ENCODE data around the gene DENND1B. TPM values are rescaled to one million over a fixed set of nuclear protein-coding genes. Genes with fewer than 3 reads are reported as not detected.

Gene DENND1B
- total RNA-seq, 1 experiment from 2014 or later: 1.9 TPM

DNA sequence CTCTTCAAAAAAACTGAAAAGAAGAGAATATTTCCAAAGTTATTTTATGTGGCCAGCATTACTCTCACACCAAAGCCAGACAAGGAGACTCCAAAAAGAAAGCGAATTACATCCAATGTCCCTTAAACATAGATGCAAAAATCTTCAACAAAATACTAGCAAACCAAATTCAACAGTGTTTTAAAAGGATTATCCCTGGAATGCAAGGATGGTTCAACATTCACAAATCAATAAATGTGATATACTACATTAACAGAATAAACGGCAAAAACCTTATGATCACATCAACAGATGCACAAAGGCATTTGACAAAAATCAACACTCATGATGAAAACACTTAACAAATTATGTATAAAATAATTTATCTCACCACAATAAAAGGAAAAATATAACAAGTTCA is 207.8 kb downstream of the DENND1B start:
- Histone ChIP-seq H3K4me3 (ENCODE audit: low read depth, low read length, poor library complexity, severe bottlenecking) (no peak overlapping the region), H3K4me1 (ENCODE audit: insufficient read depth, low read length, poor library complexity, severe bottlenecking) (no peaks in the 10 kb centered on the region), H3K27ac (ENCODE audit: low read depth, low read length, poor library complexity, severe bottlenecking) (no peak overlapping the region), H3K9me3 (ENCODE audit: low read depth, low read length, poor library complexity, severe bottlenecking) (no peaks in the 10 kb centered on the region), H3K36me3 (ENCODE audit: insufficient read depth, low read length, poor library complexity, severe bottlenecking) (no peaks in the 10 kb centered on the region), H3K27me3 (replicated peaks; ENCODE audit: insufficient read depth, low read depth, low read length, poor library complexity) (no peaks in the 10 kb centered on the region)
- no peak for TF ChIP-seq EZH2 (IDR thresholded peaks at IDR 0.05; ENCODE audit: borderline replicate concordance, low read depth, low read length, poor library complexity, severe bottlenecking)
- TF ChIP-seq, protein P1, sequence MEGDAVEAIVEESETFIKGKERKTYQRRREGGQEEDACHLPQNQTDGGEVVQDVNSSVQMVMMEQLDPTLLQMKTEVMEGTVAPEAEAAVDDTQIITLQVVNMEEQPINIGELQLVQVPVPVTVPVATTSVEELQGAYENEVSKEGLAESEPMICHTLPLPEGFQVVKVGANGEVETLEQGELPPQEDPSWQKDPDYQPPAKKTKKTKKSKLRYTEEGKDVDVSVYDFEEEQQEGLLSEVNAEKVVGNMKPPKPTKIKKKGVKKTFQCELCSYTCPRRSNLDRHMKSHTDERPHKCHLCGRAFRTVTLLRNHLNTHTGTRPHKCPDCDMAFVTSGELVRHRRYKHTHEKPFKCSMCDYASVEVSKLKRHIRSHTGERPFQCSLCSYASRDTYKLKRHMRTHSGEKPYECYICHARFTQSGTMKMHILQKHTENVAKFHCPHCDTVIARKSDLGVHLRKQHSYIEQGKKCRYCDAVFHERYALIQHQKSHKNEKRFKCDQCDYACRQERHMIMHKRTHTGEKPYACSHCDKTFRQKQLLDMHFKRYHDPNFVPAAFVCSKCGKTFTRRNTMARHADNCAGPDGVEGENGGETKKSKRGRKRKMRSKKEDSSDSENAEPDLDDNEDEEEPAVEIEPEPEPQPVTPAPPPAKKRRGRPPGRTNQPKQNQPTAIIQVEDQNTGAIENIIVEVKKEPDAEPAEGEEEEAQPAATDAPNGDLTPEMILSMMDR (conservative IDR thresholded peaks at IDR 0.05; ENCODE audit: low read depth, low read length): no peak
- BruUV-seq (replicated peaks): no TSS peak
- POLR2A ChIA-PET (ENCODE audit: low non-redundant PET): no interaction called here
- intact Hi-C loops (cut with micrococcal nuclease; ENCODE audit: unreplicated experiment): no loop called here
- CTCF ChIA-PET: no interaction called here
- no peak for DNase-seq (ENCODE audit: low spot score)

DNA sequence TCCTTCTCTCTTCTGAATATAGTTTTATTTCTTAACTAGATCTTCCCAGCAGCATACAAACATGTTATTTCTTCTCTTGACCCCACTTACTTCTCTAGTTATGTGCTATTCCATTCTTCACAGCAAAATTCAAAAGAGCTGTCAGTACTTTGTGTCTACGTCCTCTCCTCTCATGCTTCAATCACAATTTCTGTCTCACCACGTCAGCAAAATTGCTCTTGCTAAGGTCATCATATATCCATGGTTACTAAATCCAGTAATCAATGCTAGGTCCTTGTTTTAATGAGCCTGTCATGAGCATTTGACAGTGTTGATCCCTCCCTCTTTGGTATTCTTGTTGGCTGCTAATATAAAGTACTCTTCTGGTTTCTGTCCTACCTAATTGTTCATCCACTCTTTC is 214.2 kb downstream of the DENND1B start:
- Histone ChIP-seq H3K9me3 (ENCODE audit: low read depth, low read length, poor library complexity, severe bottlenecking) (no peaks in the 10 kb centered on the region), H3K4me1 (ENCODE audit: insufficient read depth, low read length, poor library complexity, severe bottlenecking) (no peaks in the 10 kb centered on the region), H3K27ac (ENCODE audit: low read depth, low read length, poor library complexity, severe bottlenecking) (no peak overlapping the region), H3K27me3 (replicated peaks; ENCODE audit: insufficient read depth, low read depth, low read length, poor library complexity) (no peaks in the 10 kb centered on the region), H3K4me3 (ENCODE audit: low read depth, low read length, poor library complexity, severe bottlenecking) (no peak overlapping the region), H3K36me3 (ENCODE audit: insufficient read depth, low read length, poor library complexity, severe bottlenecking) (no peaks in the 10 kb centered on the region)
- intact Hi-C loops (cut with micrococcal nuclease; ENCODE audit: unreplicated experiment): no loop called here
- TF ChIP-seq, protein P1 (conservative IDR thresholded peaks at IDR 0.05; ENCODE audit: low read depth, low read length): no peak
- TF ChIP-seq EZH2 (IDR thresholded peaks at IDR 0.05; ENCODE audit: borderline replicate concordance, low read depth, low read length, poor library complexity, severe bottlenecking): no peak
- ChIA-PET CTCF (no interaction called here), POLR2A (ENCODE audit: low non-redundant PET) (no interaction called here)
- DNase-seq (ENCODE audit: low spot score): no peak
- BruUV-seq (replicated peaks): no TSS peak

DNA sequence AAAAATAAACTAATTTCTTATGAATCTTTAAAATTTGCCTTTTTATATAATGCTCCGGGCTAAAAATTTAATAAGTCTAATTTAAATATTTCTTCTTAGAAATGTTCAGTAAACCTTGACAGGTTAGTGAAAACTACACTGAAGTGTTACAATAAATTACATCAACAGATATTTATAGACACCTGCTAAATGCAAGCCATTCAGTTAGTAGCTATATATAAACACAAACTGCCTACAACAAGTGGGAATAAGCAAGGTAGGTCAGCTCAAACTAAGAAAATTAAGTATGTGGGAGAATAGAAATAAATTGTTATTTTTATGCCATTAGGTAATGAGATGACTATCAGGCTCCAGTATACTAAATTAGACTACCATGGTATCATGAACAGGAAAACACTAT is 215.6 kb downstream of the DENND1B start:
- Histone ChIP-seq H3K4me1 (ENCODE audit: insufficient read depth, low read length, poor library complexity, severe bottlenecking) (no peaks in the 10 kb centered on the region), H3K27me3 (replicated peaks; ENCODE audit: insufficient read depth, low read depth, low read length, poor library complexity) (no peaks in the 10 kb centered on the region), H3K27ac (ENCODE audit: low read depth, low read length, poor library complexity, severe bottlenecking) (no peak overlapping the region), H3K9me3 (ENCODE audit: low read depth, low read length, poor library complexity, severe bottlenecking) (no peaks in the 10 kb centered on the region), H3K4me3 (ENCODE audit: low read depth, low read length, poor library complexity, severe bottlenecking) (no peak overlapping the region), H3K36me3 (ENCODE audit: insufficient read depth, low read length, poor library complexity, severe bottlenecking) (no peaks in the 10 kb centered on the region)
- ChIA-PET CTCF (no interaction called here), POLR2A (ENCODE audit: low non-redundant PET) (no interaction called here)
- intact Hi-C loops (cut with micrococcal nuclease; ENCODE audit: unreplicated experiment): no loop called here
- no peak for DNase-seq (ENCODE audit: low spot score)
- no TSS peak for BruUV-seq (replicated peaks)
- no peak for TF ChIP-seq EZH2 (IDR thresholded peaks at IDR 0.05; ENCODE audit: borderline replicate concordance, low read depth, low read length, poor library complexity, severe bottlenecking)
- TF ChIP-seq, protein P1 (conservative IDR thresholded peaks at IDR 0.05; ENCODE audit: low read depth, low read length): no peak
